ENCODE data around the gene SORL1-AS1. TPM values are rescaled to one million over a fixed set of nuclear protein-coding genes. Genes with fewer than 3 reads are reported as not detected.

SORL1-AS1 gene

GRCh38 chr11:121393855-121394254 lies 58.9 kb downstream of the SORL1-AS1 start:
- TF ChIP-seq CTCF (IDR thresholded peaks at IDR 0.05; ENCODE audit: control extremely low read depth, extremely low read depth): no peak
- no peak for ATAC-seq (ENCODE audit: insufficient read depth, low FRiP score)
- Histone ChIP-seq H3K4me1 (ENCODE audit: control insufficient read depth in 5 of 5, insufficient read depth in 5 of 5, low read length in 5 of 5) (peaks cover 0 to 8% (median 8%) of the 10 kb centered on the region in 5 donors), H3K27me3 (ENCODE audit: control insufficient read depth in 3 of 3, insufficient read depth in 3 of 3, low read length in 2 of 3) (no peaks in the 10 kb centered on the region), H3K9ac (ENCODE audit: insufficient read depth in 1 of 2, low read length in 2 of 2) (no peak overlapping the region), H3K36me3 (ENCODE audit: control insufficient read depth in 4 of 4, insufficient read depth in 4 of 4, low read length in 4 of 4) (no peaks in the 10 kb centered on the region), H3K4me3 (no peak overlapping the region), H3K27ac (ENCODE audit: low read depth in 1 of 2, low read length in 1 of 2) (no peak overlapping the region), H3K9me3 (ENCODE audit: control insufficient read depth in 4 of 4, insufficient read depth in 3 of 4, low read length in 3 of 4) (peaks cover 0 to 2% (median 0%) of the 10 kb centered on the region in 4 donors)
- DNase-seq: no peak
- WGBS, 2 donors: 60 to 79% methylated on average over 4 of the region's 4 CpGs

DNA sequence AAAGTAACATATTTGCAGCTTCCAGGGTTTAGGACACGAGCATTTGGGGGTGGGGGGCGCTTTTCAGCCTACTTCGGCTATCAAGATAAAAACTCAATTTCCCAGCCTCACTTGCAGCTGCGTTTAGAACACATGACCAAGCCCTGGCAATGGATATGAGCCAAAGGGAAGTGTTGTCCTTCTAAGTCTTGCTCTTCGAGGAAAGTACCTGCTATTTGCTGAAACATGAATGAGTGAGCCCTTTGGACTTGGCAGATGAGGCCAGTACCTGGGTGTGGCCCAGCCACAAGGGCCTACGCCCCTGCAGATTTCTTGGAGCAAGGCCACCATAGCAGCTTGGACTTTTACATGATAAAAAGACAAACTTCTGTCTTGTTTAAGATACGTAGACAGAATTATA lies 60.9 kb downstream of the SORL1-AS1 start:
- 60 to 71% methylated on average over 7 of the region's 7 CpGs for WGBS, 2 donors
- H3K9ac ChIP-seq (ENCODE audit: insufficient read depth in 1 of 2, low read length in 2 of 2): no peak overlapping the region
- no peaks in the 10 kb centered on the region for H3K27me3 ChIP-seq (ENCODE audit: control insufficient read depth in 3 of 3, insufficient read depth in 3 of 3, low read length in 2 of 3)
- no peak overlapping the region for H3K4me3 ChIP-seq
- DNase-seq (no peak), ATAC-seq (ENCODE audit: insufficient read depth, low FRiP score) (peak; percentile 58)
- peaks cover 0 to 2% (median 0%) of the 10 kb centered on the region in 4 donors for H3K9me3 ChIP-seq (ENCODE audit: control insufficient read depth in 4 of 4, insufficient read depth in 3 of 4, low read length in 3 of 4)
- TF ChIP-seq CTCF (IDR thresholded peaks at IDR 0.05; ENCODE audit: control extremely low read depth, extremely low read depth): no peak
- H3K4me1 ChIP-seq (ENCODE audit: control insufficient read depth in 5 of 5, insufficient read depth in 5 of 5, low read length in 5 of 5): peaks cover 0 to 10% (median 8%) of the 10 kb centered on the region in 5 donors
- no peak overlapping the region for H3K27ac ChIP-seq (ENCODE audit: low read depth in 1 of 2, low read length in 1 of 2)
- no peaks in the 10 kb centered on the region for H3K36me3 ChIP-seq (ENCODE audit: control insufficient read depth in 4 of 4, insufficient read depth in 4 of 4, low read length in 4 of 4)

- Histone ChIP-seq H3K9ac (ENCODE audit: insufficient read depth in 1 of 2, low read length in 2 of 2) (no peak overlapping the region), H3K4me1 (ENCODE audit: control insufficient read depth in 5 of 5, insufficient read depth in 5 of 5, low read length in 5 of 5) (peaks cover 0 to 10% (median 8%) of the 10 kb centered on the region in 5 donors), H3K36me3 (ENCODE audit: control insufficient read depth in 4 of 4, insufficient read depth in 4 of 4, low read length in 4 of 4) (no peaks in the 10 kb centered on the region), H3K27me3 (ENCODE audit: control insufficient read depth in 3 of 3, insufficient read depth in 3 of 3, low read length in 2 of 3) (no peaks in the 10 kb centered on the region), H3K27ac (ENCODE audit: low read depth in 1 of 2, low read length in 1 of 2) (peak overlapping the region in 1 of 2 donors; percentile 63), H3K4me3 (no peak overlapping the region), H3K9me3 (ENCODE audit: control insufficient read depth in 4 of 4, insufficient read depth in 3 of 4, low read length in 3 of 4) (peaks cover 0 to 2% (median 0%) of the 10 kb centered on the region in 4 donors)
- ATAC-seq (ENCODE audit: insufficient read depth, low FRiP score) (no peak), DNase-seq (peak; percentile 53 to 78 (median 73))
- 55 to 69% methylated on average over 8 of the region's 8 CpGs for whole genome bisulfite sequencing, 2 donors
- no peak for TF ChIP-seq CTCF (IDR thresholded peaks at IDR 0.05; ENCODE audit: control extremely low read depth, extremely low read depth)
Observed at GRCh38 chr11:121389651-121390050, 63.1 kb downstream of the SORL1-AS1 start.

Other genes starting within 250 kb of the SORL1-AS1 start
- 10 to 100 TPM; 48.9 to 91.5 TPM for gene SC5D, start 160.2 kb downstream of the SORL1-AS1 start, total RNA-seq
- 10 to 100 TPM; 29.4 to 39.4 TPM for gene SC5D, start 160.2 kb downstream of the SORL1-AS1 start, polyA plus RNA-seq
- 10 to 100 TPM; 61.7 to 67.0 TPM for gene SORL1, start 653 bp downstream of the SORL1-AS1 start, total RNA-seq
- 10 to 100 TPM in 1 of 2 donors, 1 to 10 TPM in 1; 1.9 to 36.6 TPM for gene SORL1, start 653 bp downstream of the SORL1-AS1 start, polyA plus RNA-seq